ENCODE results near the gene B3GNT8. TPM values are rescaled to one million over a fixed set of nuclear protein-coding genes. Genes with fewer than 3 reads are reported as not detected.

Gene B3GNT8
- total RNA-seq, 1 donor from 2014 or later: 3.0 TPM

DNA sequence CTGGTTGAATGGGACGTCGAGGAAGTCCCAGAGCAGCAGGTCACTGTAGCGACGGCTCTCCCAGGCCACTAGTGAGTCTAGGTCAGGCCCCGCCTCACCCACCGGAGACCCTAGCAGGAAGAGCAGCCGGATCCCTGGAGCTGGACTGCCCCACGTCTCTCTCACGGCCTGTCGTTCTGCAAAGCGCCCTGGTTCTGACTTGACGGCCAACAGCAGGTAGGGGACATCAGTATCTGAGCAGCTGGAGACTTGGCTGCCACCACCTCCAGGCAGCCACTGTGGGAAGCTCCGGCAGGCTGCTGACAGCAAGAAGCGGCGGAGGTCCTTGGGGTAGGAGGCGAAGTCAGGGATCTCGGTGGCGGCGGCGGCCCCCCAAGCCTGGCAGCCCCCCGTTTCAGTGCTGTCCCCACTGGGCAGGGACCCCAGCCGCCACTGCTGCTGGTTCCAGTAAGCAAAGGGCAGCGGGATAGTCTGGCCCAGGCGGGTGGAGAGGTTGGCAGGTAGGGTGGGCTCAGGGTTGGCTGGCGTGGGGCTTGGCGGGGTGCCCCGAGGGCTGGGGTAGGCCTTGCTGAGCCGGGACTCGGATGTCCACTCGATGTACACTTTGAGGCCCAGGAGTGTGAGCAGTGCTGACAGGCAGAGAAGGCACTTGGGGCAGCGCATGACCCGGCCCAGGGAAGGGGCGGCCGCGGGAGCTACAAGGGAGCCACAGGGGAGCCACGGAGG, 895 bp downstream of the B3GNT8 start:
- Mint-ChIP-seq H3K9me3 (ENCODE audit: unreplicated experiment) (no peaks in the 10 kb centered on the region), H3K27me3 (ENCODE audit: low read depth, unreplicated experiment) (no peaks in the 10 kb centered on the region), H3K27ac (ENCODE audit: unreplicated experiment) (no peak overlapping the region), H3K4me3 (ENCODE audit: unreplicated experiment) (no peak overlapping the region), H3K36me3 (ENCODE audit: low read depth, unreplicated experiment) (peaks cover 15% of the 10 kb centered on the region), H3K4me1 (ENCODE audit: low read depth, unreplicated experiment) (peaks cover 12% of the 10 kb centered on the region)
- Histone ChIP-seq H3K9me3 (ENCODE audit: insufficient read depth, low read depth, low read length) (no peaks in the 10 kb centered on the region), H3K79me2 (ENCODE audit: insufficient read depth, low read length) (no peaks in the 10 kb centered on the region), H3K4me3 (ENCODE audit: insufficient read depth, low read depth, low read length) (no peak overlapping the region), H3K9ac (ENCODE audit: low read length) (no peak overlapping the region), H3K36me3 (ENCODE audit: insufficient read depth, low read length) (peaks cover 2% of the 10 kb centered on the region), H3K4me2 (ENCODE audit: low read length) (peak overlapping the region; percentile 80), H2AFZ (ENCODE audit: low read depth, low read length) (no peak overlapping the region), H4K20me1 (ENCODE audit: insufficient read depth, low read length) (no peaks in the 10 kb centered on the region), H3K27me3 (ENCODE audit: insufficient read depth, low read length) (no peaks in the 10 kb centered on the region), H3K27ac (ENCODE audit: low read depth, low read length) (no peak overlapping the region), H3K4me1 (ENCODE audit: insufficient read depth, low read length) (peaks cover 9% of the 10 kb centered on the region)
- TF ChIP-seq CTCF (IDR thresholded peaks at IDR 0.05; ENCODE audit: insufficient read depth, low read depth, low read length) (no peak), EZH2 (IDR thresholded peaks at IDR 0.05; ENCODE audit: insufficient read depth, low read length) (no peak)
- DNase-seq (ENCODE audit: low read depth) (no peak), FAIRE-seq (no peak)

- H3K9ac ChIP-seq (ENCODE audit: low read length): no peak overlapping the region
Observed at GRCh38 chr19:41425174-41426115, 1.7 kb downstream of the B3GNT8 start.

More at GRCh38 chr19:41425174-41426115, 1.7 kb downstream of the B3GNT8 start:
- H2AFZ ChIP-seq (ENCODE audit: low read depth, low read length): no peak overlapping the region
- no peak overlapping the region for H3K4me3 ChIP-seq (ENCODE audit: insufficient read depth, low read depth, low read length)
- Mint-ChIP-seq H3K27me3 (ENCODE audit: low read depth, unreplicated experiment) (no peaks in the 10 kb centered on the region), H3K9me3 (ENCODE audit: unreplicated experiment) (no peaks in the 10 kb centered on the region), H3K4me3 (ENCODE audit: unreplicated experiment) (peak overlapping the region; percentile 56), H3K36me3 (ENCODE audit: low read depth, unreplicated experiment) (peaks cover 15% of the 10 kb centered on the region), H3K4me1 (ENCODE audit: low read depth, unreplicated experiment) (peaks cover 10% of the 10 kb centered on the region), H3K27ac (ENCODE audit: unreplicated experiment) (no peak overlapping the region)
- no peaks in the 10 kb centered on the region for H4K20me1 ChIP-seq (ENCODE audit: insufficient read depth, low read length)
- H3K79me2 ChIP-seq (ENCODE audit: insufficient read depth, low read length): no peaks in the 10 kb centered on the region
- FAIRE-seq (no peak), DNase-seq (ENCODE audit: low read depth) (no peak)
- no peaks in the 10 kb centered on the region for H3K27me3 ChIP-seq (ENCODE audit: insufficient read depth, low read length)
- H3K4me1 ChIP-seq (ENCODE audit: insufficient read depth, low read length): peaks cover 9% of the 10 kb centered on the region
- no peak overlapping the region for H3K4me2 ChIP-seq (ENCODE audit: low read length)
- H3K27ac ChIP-seq (ENCODE audit: low read depth, low read length): no peak overlapping the region
- no peak for TF ChIP-seq EZH2 (IDR thresholded peaks at IDR 0.05; ENCODE audit: insufficient read depth, low read length)
- TF ChIP-seq CTCF (IDR thresholded peaks at IDR 0.05; ENCODE audit: insufficient read depth, low read depth, low read length): no peak
- H3K36me3 ChIP-seq (ENCODE audit: insufficient read depth, low read length): peaks cover 2% of the 10 kb centered on the region
- no peaks in the 10 kb centered on the region for H3K9me3 ChIP-seq (ENCODE audit: insufficient read depth, low read depth, low read length)

Measured in astrocyte (in vitro differentiated cells and primary cell).